Neural progenitor cell (in vitro differentiated cells): ENCODE data around the gene UGT1A10. TPM values are rescaled to one million over a fixed set of nuclear protein-coding genes. Genes with fewer than 3 reads are reported as not detected.

Source experiments
- DNase-seq: peaks from one replicate; pipeline ENCODE4 v3.0.0-alpha.2; 2016; ENCODE audit warnings: low spot score
- H2AFZ ChIP-seq: fragments of 200-600 bp; sonication (generic); replicated peaks from 2 replicates; pipeline ENCODE4 v1.6.1; 2016; ENCODE audit warnings: antibody characterized with exemption
- H3F3A ChIP-seq: fragments of 200-600 bp; sonication (generic); 2 replicates; pipeline ENCODE4 v1.6.1; 2016; ENCODE audit warnings: antibody characterized with exemption, low read depth
- H3K27ac ChIP-seq: fragments of 200-600 bp; sonication (generic); 2 replicates; pipeline ENCODE4 v1.5.1; 2016; ENCODE audit warnings: mild to moderate bottlenecking
- H3K27me3 ChIP-seq: fragments of 200-600 bp; sonication (generic); 2 replicates; pipeline ENCODE4 v1.6.1; 2016; ENCODE audit warnings: mild to moderate bottlenecking, moderate library complexity
- H3K36me3 ChIP-seq: fragments of 200-600 bp; sonication (generic); 2 replicates; pipeline ENCODE4 v1.5.1; 2016
- H3K4me1 ChIP-seq: fragments of 200-600 bp; sonication (generic); 2 replicates; pipeline ENCODE4 v1.6.1; 2016; ENCODE audit warnings: mixed run types
- H3K4me2 ChIP-seq: fragments of 200-600 bp; sonication (generic); 2 replicates; pipeline ENCODE4 v1.6.1; 2016
- H3K4me3 ChIP-seq: fragments of 200-600 bp; sonication (generic); 2 replicates; pipeline ENCODE4 v1.5.1; 2016
- H3K79me2 ChIP-seq: fragments of 200-600 bp; sonication (generic); 2 replicates; pipeline ENCODE4 v1.6.1; 2016; ENCODE audit warnings: low read depth
- H3K9ac ChIP-seq: fragments of 200-600 bp; sonication (generic); 2 replicates; pipeline ENCODE4 v1.6.1; 2016
- H3K9me3 ChIP-seq: fragments of 200-600 bp; sonication (generic); 2 replicates; pipeline ENCODE4 v1.5.1; 2016; ENCODE audit warnings: low read depth
- H4K20me1 ChIP-seq: fragments of 200-600 bp; sonication (generic); 2 replicates; pipeline ENCODE4 v1.6.1; 2016; ENCODE audit warnings: low read depth
- H3K27ac Mint-ChIP-seq: 3 replicates; pipeline ENCODE4 v1.8.0; 2021; ENCODE audit warnings: mixed read lengths
- H3K27me3 Mint-ChIP-seq: 2 replicates; pipeline ENCODE4 v1.8.0; 2022; ENCODE audit warnings: low read depth, mild to moderate bottlenecking, inconsistent platforms, moderate library complexity, mixed read lengths; ENCODE audit not compliant: insufficient read depth
- H3K36me3 Mint-ChIP-seq: 3 replicates; pipeline ENCODE4 v1.8.0; 2021; ENCODE audit warnings: mixed read lengths
- H3K4me1 Mint-ChIP-seq: 3 replicates; pipeline ENCODE4 v1.8.0; 2021; ENCODE audit warnings: mixed read lengths
- H3K4me3 Mint-ChIP-seq: 3 replicates; pipeline ENCODE4 v1.8.0; 2021; ENCODE audit warnings: mild to moderate bottlenecking, moderate library complexity, mixed read lengths
- H3K9me3 Mint-ChIP-seq: 3 replicates; pipeline ENCODE4 v1.8.0; 2020; ENCODE audit warnings: mixed read lengths
- EZH2 ChIP-seq: fragments of 200-600 bp; sonication (generic); IDR thresholded peaks from 2 replicates; pipeline ENCODE4 v1.6.1; 2017; ENCODE audit warnings: antibody characterized with exemption, mild to moderate bottlenecking, moderate library complexity
- EZH2phosphoT487 ChIP-seq: fragments of 200-600 bp; sonication (generic); IDR thresholded peaks from 2 replicates; pipeline ENCODE4 v1.6.1; 2017; ENCODE audit warnings: antibody characterized with exemption
- total RNA-seq: library from RNA; depleted of rRNA; stranded (reverse); fragments of >200 nt; gene quantifications from 2 replicates; pipeline ENCODE4 v1.2.3, GENCODE V29; 2015; ENCODE audit warnings: low replicate concordance
- TF ChIP-seq, protein P1 (sequence below): fragments of 200-600 bp; sonication (generic); IDR thresholded peaks from 2 replicates; pipeline ENCODE4 v1.5.1; 2017; ENCODE audit warnings: antibody characterized with exemption, mild to moderate bottlenecking

UGT1A10 gene
- total RNA-seq, 1 donor from 2014 or later, result not detected

- no peak overlapping the region for H3K4me3 Mint-ChIP-seq
- Histone ChIP-seq H4K20me1 (no peaks in the 10 kb centered on the region), H3K9ac (no peak overlapping the region), H3F3A (no peaks in the 10 kb centered on the region), H3K79me2 (no peaks in the 10 kb centered on the region), H3K27ac (no peak overlapping the region), H3K9me3 (no peaks in the 10 kb centered on the region), H2AFZ (no peak overlapping the region), H3K4me3 (no peak overlapping the region), H3K27me3 (no peaks in the 10 kb centered on the region), H3K36me3 (no peaks in the 10 kb centered on the region), H3K4me2 (no peak overlapping the region), H3K4me1 (no peaks in the 10 kb centered on the region)
- H3K27ac Mint-ChIP-seq, result no peak overlapping the region
- no peaks in the 10 kb centered on the region for H3K27me3 Mint-ChIP-seq
- no peak for DNase-seq
- H3K4me1 Mint-ChIP-seq, result no peaks in the 10 kb centered on the region
- no peak for TF ChIP-seq EZH2
- no peak for TF ChIP-seq EZH2phosphoT487
- TF ChIP-seq, protein P1, sequence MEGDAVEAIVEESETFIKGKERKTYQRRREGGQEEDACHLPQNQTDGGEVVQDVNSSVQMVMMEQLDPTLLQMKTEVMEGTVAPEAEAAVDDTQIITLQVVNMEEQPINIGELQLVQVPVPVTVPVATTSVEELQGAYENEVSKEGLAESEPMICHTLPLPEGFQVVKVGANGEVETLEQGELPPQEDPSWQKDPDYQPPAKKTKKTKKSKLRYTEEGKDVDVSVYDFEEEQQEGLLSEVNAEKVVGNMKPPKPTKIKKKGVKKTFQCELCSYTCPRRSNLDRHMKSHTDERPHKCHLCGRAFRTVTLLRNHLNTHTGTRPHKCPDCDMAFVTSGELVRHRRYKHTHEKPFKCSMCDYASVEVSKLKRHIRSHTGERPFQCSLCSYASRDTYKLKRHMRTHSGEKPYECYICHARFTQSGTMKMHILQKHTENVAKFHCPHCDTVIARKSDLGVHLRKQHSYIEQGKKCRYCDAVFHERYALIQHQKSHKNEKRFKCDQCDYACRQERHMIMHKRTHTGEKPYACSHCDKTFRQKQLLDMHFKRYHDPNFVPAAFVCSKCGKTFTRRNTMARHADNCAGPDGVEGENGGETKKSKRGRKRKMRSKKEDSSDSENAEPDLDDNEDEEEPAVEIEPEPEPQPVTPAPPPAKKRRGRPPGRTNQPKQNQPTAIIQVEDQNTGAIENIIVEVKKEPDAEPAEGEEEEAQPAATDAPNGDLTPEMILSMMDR, result no peak
- no peaks in the 10 kb centered on the region for H3K36me3 Mint-ChIP-seq
- H3K9me3 Mint-ChIP-seq, result peaks cover 2% of the 10 kb centered on the region
These were observed 34.2 kb upstream of the UGT1A10 start for GRCh38 chr2:233602076-233602475.

DNA sequence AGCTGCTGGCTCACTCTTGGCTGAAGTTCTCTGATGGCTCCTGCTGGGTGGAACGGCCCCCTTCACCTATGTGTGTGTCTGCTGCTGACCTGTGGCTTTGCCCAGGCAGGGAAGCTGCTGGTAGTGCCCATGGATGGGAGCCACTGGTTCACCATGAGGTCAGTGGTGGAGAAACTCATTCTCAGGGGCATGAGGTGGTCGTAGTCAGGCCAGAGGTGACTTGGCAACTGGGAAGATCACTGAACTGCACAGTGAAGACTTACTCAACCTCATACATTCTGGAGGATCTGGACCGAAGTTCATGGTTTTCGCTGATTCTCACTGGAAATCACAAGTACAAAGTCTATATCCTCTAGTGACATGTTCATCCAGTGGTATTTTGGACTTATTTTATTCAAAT, 32.7 kb upstream of the UGT1A10 start:
- Histone ChIP-seq H3K9ac (no peak overlapping the region), H3K4me2 (no peak overlapping the region), H3K27ac (no peak overlapping the region), H3K36me3 (no peaks in the 10 kb centered on the region), H3K27me3 (no peaks in the 10 kb centered on the region), H4K20me1 (no peaks in the 10 kb centered on the region), H3K4me3 (no peak overlapping the region), H3K4me1 (no peaks in the 10 kb centered on the region), H3K9me3 (no peaks in the 10 kb centered on the region), H3K79me2 (no peaks in the 10 kb centered on the region), H2AFZ (no peak overlapping the region), H3F3A (no peaks in the 10 kb centered on the region)
- Mint-ChIP-seq H3K36me3 (no peaks in the 10 kb centered on the region), H3K4me3 (no peak overlapping the region), H3K4me1 (no peaks in the 10 kb centered on the region), H3K27ac (no peak overlapping the region), H3K9me3 (peaks cover 4% of the 10 kb centered on the region), H3K27me3 (peaks cover 4% of the 10 kb centered on the region)
- TF ChIP-seq, protein P1, result no peak
- TF ChIP-seq EZH2 (no peak), EZH2phosphoT487 (no peak)
- no peak for DNase-seq

GRCh38 chr2:233604826-233605225, 31.4 kb upstream of the UGT1A10 start:
- H3F3A ChIP-seq, result no peaks in the 10 kb centered on the region
- no peak overlapping the region for H3K4me3 ChIP-seq
- no peaks in the 10 kb centered on the region for H4K20me1 ChIP-seq
- no peak for DNase-seq
- H3K27ac ChIP-seq, result no peak overlapping the region
- no peaks in the 10 kb centered on the region for H3K9me3 ChIP-seq
- H3K9ac ChIP-seq, result no peak overlapping the region
- H3K4me2 ChIP-seq, result no peak overlapping the region
- Mint-ChIP-seq H3K27me3 (peaks cover 4% of the 10 kb centered on the region), H3K36me3 (no peaks in the 10 kb centered on the region), H3K4me3 (no peak overlapping the region), H3K9me3 (peaks cover 4% of the 10 kb centered on the region), H3K27ac (no peak overlapping the region), H3K4me1 (no peaks in the 10 kb centered on the region)
- TF ChIP-seq, protein P1, result no peak
- TF ChIP-seq EZH2 (no peak), EZH2phosphoT487 (no peak)
- H2AFZ ChIP-seq, result no peak overlapping the region
- no peaks in the 10 kb centered on the region for H3K79me2 ChIP-seq
- no peaks in the 10 kb centered on the region for H3K4me1 ChIP-seq
- H3K27me3 ChIP-seq, result no peaks in the 10 kb centered on the region
- no peaks in the 10 kb centered on the region for H3K36me3 ChIP-seq

DNA sequence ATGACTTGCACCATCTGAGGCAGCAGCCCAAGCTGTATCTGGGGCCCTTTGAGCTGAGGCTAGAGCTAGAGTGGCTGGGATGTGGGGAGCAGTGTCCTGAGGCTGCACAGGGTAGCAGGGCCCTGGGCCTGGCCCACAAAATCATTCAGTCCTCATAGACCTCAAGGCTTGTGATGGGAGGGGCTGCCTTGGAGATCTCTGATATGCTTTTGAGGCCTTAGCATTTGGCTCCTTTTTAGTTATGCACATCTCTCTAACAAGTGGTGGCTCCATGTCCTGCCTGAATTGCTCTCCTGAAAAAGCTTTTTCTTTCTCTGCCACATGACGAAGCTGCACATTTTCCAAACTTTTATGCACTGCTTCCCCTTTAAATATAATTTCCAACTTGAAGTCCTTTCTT, 30.6 kb upstream of the UGT1A10 start:
- H3K9me3 Mint-ChIP-seq, result peaks cover 7% of the 10 kb centered on the region
- H3K4me3 Mint-ChIP-seq, result no peak overlapping the region

More for the DNA sequence above, 30.6 kb upstream of the UGT1A10 start:
- no peaks in the 10 kb centered on the region for H3K4me1 ChIP-seq
- no peak for DNase-seq
- no peak overlapping the region for H3K4me3 ChIP-seq
- no peaks in the 10 kb centered on the region for H3K9me3 ChIP-seq
- Mint-ChIP-seq H3K27me3 (peaks cover 4% of the 10 kb centered on the region), H3K4me1 (no peaks in the 10 kb centered on the region), H3K36me3 (no peaks in the 10 kb centered on the region), H3K27ac (no peak overlapping the region)
- H3K27ac ChIP-seq, result no peak overlapping the region
- no peaks in the 10 kb centered on the region for H4K20me1 ChIP-seq
- no peaks in the 10 kb centered on the region for H3K36me3 ChIP-seq
- no peak overlapping the region for H3K4me2 ChIP-seq
- no peaks in the 10 kb centered on the region for H3F3A ChIP-seq
- H3K79me2 ChIP-seq, result no peaks in the 10 kb centered on the region
- TF ChIP-seq EZH2, result no peak
- H3K9ac ChIP-seq, result no peak overlapping the region
- no peak overlapping the region for H2AFZ ChIP-seq
- H3K27me3 ChIP-seq, result no peaks in the 10 kb centered on the region
